Stimulated activated CD4-positive, alpha-beta T cell treated with anti-CD3 and anti-CD28 coated beads, Interleukin-4, amount 100 ng/mL, for 1 hour (primary cell): ENCODE data around the gene FBXO45.
"Not testable (repeated sequence)": the region's sequence is repeated elsewhere in the genome, so short reads cannot be mapped to it uniquely, and the experiment has no call there.

ENCODE experiments used
- DNase-seq: peaks from one replicate; pipeline ENCODE4 v3.0.0-alpha.2; 2020

Gene FBXO45

DNA sequence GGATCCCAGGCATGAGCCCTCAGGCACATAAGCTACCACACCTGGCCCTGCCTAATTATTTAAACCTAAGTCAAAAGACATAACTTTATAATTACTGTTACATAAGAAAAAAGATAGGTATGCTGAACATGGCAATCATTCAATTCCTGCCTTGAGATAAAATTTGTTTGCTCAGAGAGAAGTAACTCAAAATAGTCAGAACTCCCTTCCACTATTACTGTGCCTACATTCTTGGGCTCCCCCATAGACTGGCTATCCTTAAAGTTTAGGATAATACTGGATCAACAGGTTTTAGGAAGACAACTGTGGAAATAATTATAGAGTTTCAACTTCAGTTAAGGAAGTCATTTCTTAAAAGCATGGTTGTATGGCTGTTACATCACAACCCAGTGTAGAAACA, 10.0 kb upstream of the FBXO45 start:
- DNase-seq: no peak

DNA sequence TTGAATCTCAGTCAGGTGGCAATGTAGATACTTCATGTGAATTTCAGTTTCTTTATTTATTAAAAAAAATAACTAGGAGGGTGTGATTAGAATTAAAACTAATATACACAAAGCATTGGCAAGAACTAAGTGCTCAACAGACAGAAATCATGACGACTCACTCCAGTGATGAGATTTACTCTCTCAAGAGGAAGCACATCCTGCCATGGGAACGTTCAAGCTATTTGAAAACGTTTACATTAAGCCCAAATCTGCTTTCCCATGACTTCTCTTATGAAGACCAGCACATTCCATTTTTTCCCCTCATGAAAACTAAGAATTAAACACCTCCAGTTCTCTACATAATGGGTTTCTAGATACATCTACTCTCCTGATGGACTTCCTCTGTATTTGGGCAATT, 8.6 kb upstream of the FBXO45 start:
- DNase-seq: no peak

DNA sequence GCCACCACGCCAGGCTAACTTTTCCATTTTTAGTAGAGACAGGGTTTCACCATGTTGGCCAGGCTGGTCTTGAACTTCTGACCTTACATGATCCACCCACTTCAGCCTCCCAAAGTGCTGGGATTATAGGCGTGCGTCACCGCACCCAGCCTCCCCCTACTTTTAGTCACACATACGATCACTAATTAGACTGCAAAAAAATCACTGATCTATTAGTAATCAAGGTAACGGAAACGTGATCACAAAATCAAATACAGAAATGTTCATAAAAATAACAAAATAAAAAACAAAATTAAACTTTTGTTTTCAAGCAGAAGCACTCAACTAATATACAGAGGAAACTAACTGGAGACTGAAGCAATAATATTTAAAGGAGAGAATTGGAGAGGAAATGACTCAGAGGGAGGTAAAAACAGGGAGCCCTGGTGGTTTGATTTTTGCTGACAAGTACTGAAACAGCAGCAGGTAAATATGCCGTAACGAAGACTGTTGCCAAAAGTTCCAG, 4.7 kb upstream of the FBXO45 start:
- DNase-seq: peak; percentile 13

DNA sequence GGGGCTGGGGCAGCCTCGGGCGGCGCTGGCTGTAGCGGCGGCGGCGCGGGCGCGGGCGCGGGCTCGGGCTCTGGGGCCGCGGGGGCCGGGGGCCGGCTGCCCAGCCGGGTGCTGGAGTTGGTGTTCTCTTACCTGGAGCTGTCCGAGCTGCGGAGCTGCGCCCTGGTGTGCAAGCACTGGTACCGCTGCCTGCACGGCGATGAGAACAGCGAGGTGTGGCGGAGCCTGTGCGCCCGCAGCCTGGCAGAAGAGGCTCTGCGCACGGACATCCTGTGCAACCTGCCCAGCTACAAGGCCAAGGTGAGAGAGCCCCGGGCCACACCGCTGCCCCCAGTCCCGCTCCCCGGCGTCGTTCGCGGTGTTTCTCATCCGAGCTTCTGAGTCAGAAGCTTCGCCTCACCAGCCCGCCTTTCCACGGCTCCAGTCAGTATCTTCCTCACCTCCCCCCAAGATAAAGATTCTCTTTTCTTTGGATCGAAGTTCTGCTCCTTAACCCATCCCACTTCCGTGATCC, 600 bp downstream of the FBXO45 start:
- peak; percentile 48 for DNase-seq

DNA sequence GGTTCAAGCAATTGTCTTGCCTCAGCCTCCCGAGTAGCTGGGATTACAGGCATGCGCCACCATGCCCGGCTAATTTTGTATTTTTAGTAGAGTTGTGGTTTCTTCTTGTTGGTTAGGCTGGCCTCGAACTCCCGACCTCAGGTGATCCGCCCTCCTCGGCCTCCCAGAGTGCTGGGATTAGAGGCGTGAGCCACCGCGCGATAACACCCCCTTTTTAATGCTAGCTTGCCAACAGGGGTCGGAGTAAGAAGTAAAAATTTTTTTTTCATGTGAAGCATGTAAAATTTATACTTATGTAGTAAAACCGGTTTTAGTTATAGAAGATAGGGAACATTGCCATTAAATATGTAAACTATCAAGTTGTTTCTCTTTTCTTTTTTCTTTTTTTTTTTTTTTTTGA, 1.9 kb downstream of the FBXO45 start:
- not testable (repeated sequence) for DNase-seq

DNA sequence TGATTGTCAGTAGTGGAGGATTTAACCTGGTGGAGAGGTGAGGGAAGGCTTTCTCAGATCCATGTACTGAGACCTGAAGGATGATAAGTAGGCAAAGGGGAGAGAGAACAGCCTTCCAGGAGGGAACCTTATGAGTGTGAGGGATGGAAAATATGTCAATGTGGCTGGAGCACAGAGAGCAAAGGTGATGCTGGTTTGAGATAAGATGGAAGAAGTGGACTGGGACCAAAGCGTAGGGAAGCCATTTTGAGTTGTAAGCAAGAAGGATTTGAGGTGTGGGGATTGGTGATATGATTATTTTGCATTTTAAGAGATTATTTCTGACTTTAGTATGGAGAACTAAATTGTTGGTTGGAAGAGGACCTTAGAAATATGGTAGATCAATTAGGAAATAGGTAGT, 3.9 kb downstream of the FBXO45 start:
- no peak for DNase-seq

DNA sequence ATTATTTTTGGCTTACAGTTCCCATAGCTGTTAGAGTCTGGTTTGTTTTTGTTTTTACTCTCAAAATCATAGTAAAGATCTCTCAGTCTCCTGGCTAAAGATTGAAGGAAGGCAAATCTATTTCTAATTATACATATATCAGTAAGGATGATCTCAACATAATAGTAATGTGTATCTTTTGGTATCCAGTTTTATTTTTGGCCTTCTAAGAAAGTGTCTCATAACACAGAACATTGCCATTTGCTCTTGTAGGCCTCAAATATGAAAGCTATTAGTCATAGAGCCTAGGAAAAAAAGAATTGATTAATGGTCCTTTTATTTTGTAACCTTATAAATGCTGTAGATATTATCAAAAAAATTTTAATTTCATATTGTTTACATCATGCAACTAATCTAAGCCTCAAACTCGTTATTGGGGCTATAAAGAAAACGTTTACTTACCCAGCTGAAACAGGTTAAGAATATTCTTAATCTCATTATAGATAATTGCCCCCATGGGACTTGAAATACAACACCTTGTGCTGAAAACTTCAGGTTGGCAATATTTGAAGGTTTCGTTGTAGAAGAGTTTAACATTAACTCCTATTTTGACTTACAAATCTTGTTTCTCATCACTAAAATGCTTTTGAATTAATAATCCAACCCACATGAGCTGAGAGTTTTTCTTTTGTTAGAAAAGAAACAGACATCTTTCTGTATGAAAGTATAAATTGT, 16.7 kb downstream of the FBXO45 start:
- DNase-seq: no peak

DNA sequence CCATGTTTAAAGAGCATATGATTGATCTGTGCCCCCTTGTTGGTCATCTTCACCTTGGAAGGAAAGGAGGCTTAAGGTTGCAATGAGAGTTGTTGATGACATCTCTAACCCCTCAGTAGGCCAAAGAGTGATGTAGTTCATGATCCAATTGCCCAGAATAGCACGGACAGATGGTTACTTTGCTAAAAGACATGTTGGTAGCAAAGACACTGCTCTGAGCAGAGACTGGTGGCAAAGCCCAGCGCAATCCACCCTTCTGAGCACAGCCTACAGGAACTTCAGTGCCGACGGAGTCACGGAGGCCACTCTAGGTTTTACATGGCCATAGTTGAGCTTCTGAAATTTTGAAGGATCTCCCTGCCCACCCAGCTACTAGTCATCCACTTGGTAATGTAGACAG, 21.8 kb downstream of the FBXO45 start:
- DNase-seq: no peak

DNA sequence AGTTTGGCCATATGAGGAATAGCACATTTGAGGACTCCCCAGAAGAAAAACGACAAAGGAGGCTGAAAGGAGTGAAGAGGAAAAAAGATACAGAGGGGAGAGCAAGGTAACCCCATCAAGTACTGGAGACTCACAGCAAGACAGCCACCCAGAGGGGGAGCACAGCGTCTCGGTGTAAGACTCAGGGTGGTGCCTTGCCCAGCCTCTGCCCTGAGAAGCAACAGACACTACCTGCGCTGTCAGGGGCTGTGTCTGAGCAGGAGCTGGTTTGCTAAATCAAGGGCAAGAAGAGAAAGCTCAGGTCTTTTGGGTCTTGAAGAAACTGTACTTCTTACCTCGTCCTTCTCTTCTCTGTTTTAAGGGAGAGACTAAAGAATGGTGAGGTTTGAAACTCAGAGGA, 27.9 kb downstream of the FBXO45 start:
- DNase-seq: no peak

DNA sequence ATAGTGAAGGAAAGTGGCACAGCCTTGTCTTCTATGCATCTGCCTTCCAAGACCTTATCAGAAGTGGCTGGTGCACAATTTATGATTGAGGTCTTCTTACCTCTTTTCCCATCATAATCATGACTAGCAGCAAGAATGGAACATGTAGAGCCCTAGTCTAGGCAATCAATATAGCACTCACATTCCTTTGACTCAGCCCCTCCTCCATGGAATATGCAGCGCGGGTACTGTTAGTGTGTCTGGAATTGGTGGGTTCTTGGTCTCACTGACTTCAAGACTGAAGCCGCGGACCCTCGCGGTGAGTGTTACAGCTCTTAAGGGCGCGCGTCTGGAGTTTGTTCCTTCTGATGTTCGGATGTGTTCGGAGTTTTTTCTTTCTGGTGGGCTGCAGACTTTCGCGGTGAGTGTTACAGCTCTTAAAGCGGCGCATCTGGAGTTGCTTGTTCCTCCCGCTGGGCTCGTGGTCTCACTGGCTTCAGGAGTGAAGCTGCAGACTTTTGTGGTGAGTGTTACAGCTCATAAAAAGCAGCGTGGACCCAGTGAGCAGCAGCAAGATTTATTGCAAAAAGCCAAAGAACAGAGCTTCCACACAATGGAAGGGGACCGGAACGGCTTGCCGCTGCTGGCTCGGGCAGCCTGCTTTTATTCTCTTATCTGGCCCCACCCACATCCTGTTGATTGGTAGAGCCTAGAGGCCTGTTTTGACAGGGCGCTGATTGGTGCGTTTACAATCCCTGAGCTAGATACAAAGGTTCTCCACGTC, 29.7 kb downstream of the FBXO45 start:
- DNase-seq: peak; percentile 26

DNA sequence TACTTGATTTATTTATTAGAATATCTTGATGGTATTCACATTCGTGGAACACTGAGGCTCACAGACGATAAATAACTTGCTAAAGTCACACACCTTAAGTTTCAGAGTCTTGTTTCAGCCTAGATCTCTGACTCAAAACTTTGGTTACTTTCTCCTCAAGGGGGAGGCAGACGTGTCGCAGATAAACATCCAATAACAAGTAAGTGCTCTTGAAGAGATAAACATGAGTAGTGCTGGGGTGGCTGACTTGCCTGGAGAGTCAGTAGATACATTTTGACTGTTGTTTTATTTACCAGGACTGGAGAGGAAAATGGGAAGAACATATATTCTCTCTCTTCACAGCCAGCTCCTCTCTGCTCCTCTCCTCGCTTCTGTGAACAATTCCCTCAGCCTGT, 31.3 kb downstream of the FBXO45 start:
- DNase-seq: no peak

DNA sequence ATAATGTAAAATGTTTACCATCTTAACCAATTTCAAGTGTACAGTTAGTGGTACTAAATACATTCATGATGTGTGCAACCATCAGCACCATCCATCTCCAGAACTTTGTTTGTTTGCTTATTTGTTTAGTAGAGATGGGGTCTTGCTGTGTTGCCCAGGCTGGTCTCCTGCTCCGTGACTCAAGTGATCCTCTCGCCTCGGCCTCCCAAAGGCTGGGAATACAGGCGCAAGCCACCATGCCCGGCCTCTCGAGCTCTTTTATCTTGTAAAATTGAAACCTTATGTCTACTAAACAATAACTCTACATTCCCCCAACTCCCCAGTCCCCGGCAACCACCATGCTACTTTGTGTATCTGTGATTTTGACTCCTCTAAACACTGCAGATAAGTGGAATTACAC, 31.9 kb downstream of the FBXO45 start:
- no peak for DNase-seq

DNA sequence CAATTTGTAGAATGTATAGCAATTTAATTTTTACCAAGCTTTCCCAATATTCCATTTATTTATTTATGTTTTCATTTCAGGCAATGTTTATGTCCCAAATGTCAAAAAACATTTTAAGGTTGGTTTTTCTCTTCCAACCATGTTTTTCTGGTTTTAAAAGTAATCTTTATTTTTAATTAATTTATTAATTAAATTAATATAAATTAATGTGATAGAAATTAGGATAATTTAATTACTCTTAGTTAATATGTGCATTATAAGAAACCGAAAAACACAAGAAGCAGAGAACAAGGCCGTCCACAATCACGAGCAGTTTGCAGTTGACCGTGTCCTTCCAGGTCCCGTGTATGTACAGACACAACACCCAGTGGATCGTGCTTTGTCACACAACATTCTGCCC, 34.2 kb downstream of the FBXO45 start:
- DNase-seq: no peak

DNA sequence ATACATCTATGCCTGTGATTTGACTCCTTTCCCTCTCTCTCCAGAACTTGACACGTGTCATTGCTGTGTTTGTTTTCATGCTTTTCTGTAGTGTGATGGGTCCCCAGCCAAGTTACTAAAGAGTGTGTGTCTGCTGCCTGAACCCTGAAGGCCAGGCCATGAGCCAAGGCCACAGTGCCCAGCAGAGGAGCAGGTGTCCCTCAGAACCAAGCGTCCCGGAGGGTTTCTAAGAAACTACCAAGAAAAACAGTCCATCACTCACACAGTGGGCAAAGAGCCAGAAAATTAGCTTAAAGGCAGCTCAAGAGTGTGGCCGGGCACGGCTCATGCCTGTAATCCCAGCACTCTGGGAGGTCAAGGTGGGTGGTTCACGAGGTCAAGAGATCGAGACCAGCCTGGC, 35.2 kb downstream of the FBXO45 start:
- no peak for DNase-seq

DNA sequence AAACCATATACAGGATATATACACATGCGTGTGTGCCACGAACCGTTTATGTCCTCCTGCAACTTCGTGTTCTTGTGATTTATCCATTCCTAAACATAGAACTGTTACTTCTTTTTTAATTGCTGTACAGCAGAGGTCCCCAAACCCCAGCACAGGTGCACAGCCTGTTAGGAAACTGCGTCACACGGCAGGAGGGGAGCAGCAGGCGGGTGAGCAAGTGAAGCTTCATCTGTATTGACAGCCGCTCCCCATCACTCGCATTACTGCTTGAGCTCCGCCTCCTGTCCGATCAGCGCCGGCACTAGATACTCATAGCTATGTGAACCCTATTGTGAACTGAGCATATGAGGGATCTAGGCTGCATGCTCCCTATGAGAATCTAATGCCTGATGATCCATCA, 36.1 kb downstream of the FBXO45 start:
- DNase-seq: peak; percentile 50

DNA sequence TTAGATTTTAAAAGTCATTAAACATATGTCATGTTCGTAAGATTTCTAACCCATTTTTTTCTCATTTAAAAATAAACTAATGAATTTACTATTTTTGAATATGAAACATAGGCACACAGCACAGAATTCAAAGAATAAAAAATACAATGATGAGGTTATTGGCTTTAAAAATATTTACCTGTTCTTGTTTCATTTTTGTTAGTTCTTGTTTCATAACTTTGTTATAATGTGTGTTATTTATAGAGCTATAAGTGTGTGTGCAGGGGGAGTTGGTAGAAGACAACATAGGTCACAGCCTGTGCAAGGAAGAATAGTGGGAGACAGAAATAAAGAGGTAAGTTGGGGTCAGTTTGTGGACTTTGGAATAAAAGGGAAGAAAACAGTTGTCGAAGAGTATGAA, 40.2 kb downstream of the FBXO45 start:
- no peak for DNase-seq

DNA sequence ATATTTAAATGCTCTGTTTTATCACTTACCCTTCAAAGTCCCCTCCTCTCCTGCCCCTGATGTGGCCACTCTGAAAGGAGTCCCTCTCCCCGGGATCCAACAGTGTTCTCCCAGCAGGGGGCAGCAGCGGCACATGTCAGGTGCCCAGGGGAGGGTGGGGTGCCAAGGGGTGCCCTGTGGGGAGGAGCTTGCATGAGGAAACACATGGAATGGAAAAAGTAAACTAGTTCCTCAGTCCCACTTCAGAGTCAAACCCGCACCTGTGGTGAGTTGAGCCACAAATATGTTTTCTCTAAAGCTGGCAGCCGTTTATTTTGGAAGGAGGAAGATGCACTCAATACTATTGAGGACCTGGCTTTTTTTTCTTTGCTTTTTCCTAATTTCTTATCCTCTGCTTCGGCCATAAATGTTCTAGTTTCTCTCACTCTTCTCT, 40.9 kb downstream of the FBXO45 start:
- DNase-seq: peak; percentile 96

DNA sequence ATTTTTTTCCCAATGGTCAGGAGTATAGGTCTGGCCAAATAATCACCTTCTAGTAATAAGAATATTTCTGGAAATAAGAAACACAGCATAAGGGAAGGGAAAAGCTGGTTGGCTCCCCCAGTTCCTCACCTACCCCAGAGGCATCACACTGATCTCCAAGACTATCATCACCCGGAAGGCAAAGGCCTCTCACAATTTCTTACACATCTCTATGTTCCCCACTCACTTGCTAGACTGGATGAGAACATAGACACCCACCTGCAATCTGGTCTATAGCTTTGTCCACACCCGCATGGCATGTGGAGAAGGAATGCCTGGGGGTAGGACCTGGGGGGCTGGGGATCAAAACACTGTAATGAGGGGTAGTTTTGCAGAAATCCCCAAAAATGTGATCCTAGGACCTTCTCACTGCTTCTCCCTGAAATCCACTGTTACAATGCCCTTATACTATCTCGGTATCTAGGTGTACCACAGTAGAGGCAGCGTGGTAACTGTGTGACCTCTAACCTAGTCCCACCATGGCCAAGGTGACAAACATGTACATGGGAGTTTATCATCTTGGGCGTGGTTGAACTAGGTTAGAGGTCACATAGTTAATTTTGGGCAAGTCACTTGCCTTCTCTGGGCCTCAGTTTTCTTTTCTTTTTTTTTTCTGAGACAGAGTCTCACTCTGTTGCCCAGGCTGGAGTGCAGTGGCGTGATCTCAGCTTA, 41.5 kb downstream of the FBXO45 start:
- no peak for DNase-seq

DNA sequence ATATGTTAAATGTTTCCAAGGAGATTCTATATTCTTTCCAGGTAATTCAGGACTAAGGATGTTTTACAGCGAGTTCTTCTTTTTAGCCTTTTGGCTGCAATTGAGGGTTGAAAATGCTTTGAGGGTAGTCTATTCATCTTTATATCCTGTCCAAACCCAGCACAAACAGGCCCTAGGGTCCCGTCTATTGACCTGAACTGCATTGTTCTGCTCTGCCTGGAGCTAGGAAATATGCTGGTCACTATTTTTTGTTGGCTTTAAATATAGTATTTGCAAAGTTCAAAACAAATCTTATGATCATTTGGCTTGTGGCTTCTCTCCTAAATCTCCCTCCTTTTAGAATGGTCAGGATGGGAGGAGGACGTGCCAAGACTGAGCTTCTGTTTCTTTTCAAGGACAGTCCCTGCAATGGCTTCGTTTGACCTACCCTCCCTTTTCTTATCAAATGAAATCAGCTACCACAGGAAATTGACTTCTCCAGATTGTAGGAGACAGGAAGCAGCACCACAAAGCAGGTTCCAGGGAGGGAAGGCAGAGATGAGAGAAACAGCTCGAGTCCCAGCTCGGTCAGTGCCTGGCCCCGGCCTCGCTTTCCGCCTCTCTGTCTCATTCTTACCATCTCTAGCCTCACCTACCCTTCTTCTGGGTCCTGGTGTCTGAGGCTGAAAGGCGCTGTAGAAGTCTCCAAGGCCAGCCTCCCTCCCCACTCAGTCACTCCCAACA, 43.5 kb downstream of the FBXO45 start:
- DNase-seq: no peak

DNA sequence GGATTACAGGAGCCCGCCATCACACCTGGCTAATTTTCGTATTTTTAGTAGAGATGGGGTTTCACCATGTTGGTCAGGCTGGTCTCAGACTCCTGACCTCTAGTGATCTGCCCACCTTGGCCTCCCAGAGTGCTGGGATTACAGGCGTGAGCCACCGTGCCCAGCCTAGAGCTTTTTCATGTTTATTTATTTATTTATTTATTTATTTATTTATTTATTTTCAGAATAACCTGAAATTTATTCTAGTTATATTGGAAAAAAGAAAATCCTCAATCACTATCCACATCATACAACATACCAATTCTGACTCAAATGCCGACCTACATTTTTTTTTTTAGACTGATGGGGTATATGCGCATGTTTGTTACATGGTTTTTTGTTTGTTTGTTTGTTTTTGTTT, 46.8 kb downstream of the FBXO45 start:
- not testable (repeated sequence) for DNase-seq

DNA sequence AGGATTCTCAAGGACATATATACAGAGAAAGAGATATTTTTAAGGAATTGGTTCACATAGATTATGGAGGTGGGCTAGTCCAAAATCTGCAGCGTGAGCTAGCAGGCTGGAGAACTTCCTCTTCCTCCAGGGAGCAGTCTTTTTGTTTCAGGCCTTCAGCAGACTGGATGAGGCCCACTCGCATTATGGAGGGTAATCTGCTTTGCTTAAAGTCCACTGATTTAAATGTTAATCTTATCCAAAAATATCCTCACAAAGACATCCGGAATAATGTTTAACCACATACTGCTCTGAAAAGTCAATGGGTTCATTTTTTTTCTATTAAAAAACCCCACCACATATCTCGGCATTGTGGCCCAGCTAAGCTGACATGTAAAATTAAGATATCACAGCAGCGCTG, 48.8 kb downstream of the FBXO45 start:
- no peak for DNase-seq

DNA sequence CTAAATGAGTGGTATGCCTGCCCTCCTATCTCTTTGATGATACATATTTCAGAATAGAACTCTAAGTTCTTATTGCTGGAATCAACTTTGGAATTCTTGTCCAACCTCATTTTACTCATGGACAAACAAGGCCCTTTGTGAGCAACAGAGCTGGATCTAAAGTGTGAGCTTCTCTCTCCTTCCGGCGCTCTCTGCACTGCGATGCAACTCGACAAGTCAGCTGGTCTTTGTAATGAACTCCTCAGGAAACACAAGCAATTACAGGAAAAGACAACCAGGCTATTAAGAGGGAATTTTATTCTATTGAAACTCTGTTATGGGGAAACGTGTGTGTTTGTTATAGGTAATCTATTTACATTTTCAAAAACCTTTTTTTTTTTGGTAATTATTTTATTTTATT, 50.8 kb downstream of the FBXO45 start:
- no peak for DNase-seq

DNA sequence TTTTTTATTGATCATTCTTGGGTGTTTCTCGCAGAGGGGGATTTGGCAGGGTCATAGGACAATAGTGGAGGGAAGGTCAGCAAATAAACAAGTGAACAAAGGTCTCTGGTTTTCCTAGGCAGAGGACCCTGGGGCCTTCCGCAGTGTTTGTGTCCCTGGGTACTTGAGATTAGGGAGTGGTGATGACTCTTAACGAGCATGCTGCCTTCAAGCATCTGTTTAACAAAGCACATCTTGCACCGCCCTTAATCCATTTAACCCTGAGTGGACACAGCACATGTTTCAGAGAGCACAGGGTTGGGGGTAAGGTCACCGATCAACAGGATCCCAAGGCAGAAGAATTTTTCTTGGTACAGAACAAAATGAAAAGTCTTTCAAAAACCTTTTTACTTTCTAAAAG, 51.2 kb downstream of the FBXO45 start:
- not testable (repeated sequence) for DNase-seq
